K562 (cell line): ENCODE measurements around the gene C4orf36. TPM values are rescaled to one million over a fixed set of nuclear protein-coding genes. Genes with fewer than 3 reads are reported as not detected.
A peak's percentile ranks its signal among the peaks of the same experiment; 100 is the strongest.

Source experiments
- AFF4 ChIP-seq: sonication (generic); formaldehyde crosslinking; IDR thresholded peaks from 2 replicates; pipeline ENCODE4 v1.8.0; 2023; ENCODE audit warnings: mild to moderate bottlenecking, missing genetic modification reagents
- BCL6 ChIP-seq: fragments of 250-450 bp; sonication (Bioruptor Pico); IDR thresholded peaks from 2 replicates; pipeline ENCODE4 v1.4.0; 2020
- EZH2 ChIP-seq: IDR thresholded peaks from 2 replicates; pipeline ENCODE4 v1.6.1; 2012; ENCODE audit warnings: low read depth, mild to moderate bottlenecking, inconsistent platforms, low read length, borderline replicate concordance
- FOXK1 ChIP-seq: sonication (generic); formaldehyde crosslinking; IDR thresholded peaks from 2 replicates; pipeline ENCODE4 v1.8.0; 2022; ENCODE audit warnings: missing genetic modification reagents, mild to moderate bottlenecking, borderline replicate concordance
- GABPB1 ChIP-seq: sonication (generic); formaldehyde crosslinking; IDR thresholded peaks from 2 replicates; pipeline ENCODE4 v1.8.0; 2022; ENCODE audit warnings: mild to moderate bottlenecking, missing genetic modification reagents
- KDM2B ChIP-seq: fragments of 250-450 bp; sonication (Bioruptor Pico); IDR thresholded peaks from 2 replicates; pipeline ENCODE4 v1.8.0; 2021; ENCODE audit warnings: mild to moderate bottlenecking, moderate library complexity
- MAZ ChIP-seq, 2 experiments: fragments of 450-650 bp in 1 of 2; sonication (generic) in 1 of 2; formaldehyde crosslinking; IDR thresholded peaks in 1 of 2; conservative IDR thresholded peaks in 1 of 2; 2 replicates each; pipeline versions ENCODE4 v1.4.0 to v1.5.0; 2020; ENCODE audit warnings: mild to moderate bottlenecking in 1 of 2, missing genetic modification reagents in 1 of 2
- RBBP5 ChIP-seq: fragments of 200-600 bp; sonication (generic); IDR thresholded peaks from 2 replicates; pipeline ENCODE4 v1.6.1; 2012; ENCODE audit warnings: borderline replicate concordance, mild to moderate bottlenecking, low read length, control low read depth, inconsistent platforms; ENCODE audit not compliant: insufficient read depth, poor library complexity, severe bottlenecking
- RFX5 ChIP-seq: IDR thresholded peaks from 2 replicates; pipeline ENCODE4 v1.6.1; 2011; ENCODE audit warnings: low read depth, mild to moderate bottlenecking, improper control_type of control experiment, low read length
- ZFPM2 ChIP-seq: fragments of 250-450 bp; sonication (Bioruptor Pico); IDR thresholded peaks from 2 replicates; pipeline ENCODE4 v1.5.1; 2022; ENCODE audit warnings: mild to moderate bottlenecking
- ZNF146 ChIP-seq: IDR thresholded peaks from one replicate; pipeline ENCODE4 v1.6.1; 2018; ENCODE audit warnings: missing compliant biosample characterization; ENCODE audit not compliant: unreplicated experiment
- ZNF232 ChIP-seq: sonication (generic); formaldehyde crosslinking; IDR thresholded peaks from 2 replicates; pipeline ENCODE4 v1.8.0; 2022; ENCODE audit warnings: mild to moderate bottlenecking, missing genetic modification reagents
- ZNF436 ChIP-seq: fragments of 250-450, 450-650 bp; sonication (Bioruptor Pico); formaldehyde crosslinking; IDR thresholded peaks from 2 replicates; pipeline ENCODE4 v1.7.0; 2020; ENCODE audit warnings: mild to moderate bottlenecking
- polyA plus RNA-seq, 8 experiments: library from polyadenylated mRNA; depleted of rRNA in 4 of 8; stranded (reverse) in 5 of 8; unstranded in 3 of 8; fragments of >200 nt; fragmentation: Nextera tagmentation in 2 of 8; fragmentation: Illumina TruSeq in 1 of 8; extraction: Ambion mirVana in 2 of 8; extraction: Trizol in 1 of 8; gene quantifications; 2 replicates each; pipeline versions ENCODE4 v1.2.1 to v1.2.3, GENCODE V29; 2011 to 2014; ENCODE audit warnings: inconsistent platforms in 1 of 8, missing spikeins in 1 of 8
- total RNA-seq, 7 experiments: library from RNA; depleted of rRNA in 6 of 7; stranded (reverse); fragments of >200 nt in 6 of 7; fragmentation: Illumina TruSeq in 2 of 7; extraction: Trizol in 2 of 7; gene quantifications; 2 replicates each; pipeline versions ENCODE4 v1.2.1 to v1.2.3, GENCODE V29; 2011 to 2021; ENCODE audit warnings: low replicate concordance in 1 of 7

Gene C4orf36
- total and polyA plus RNA-seq, 9 of the 15 experiments (the other 6 are each of a cell fraction or from before 2014, with no cell fraction given): 0.14 to 0.45 (median 0.20) TPM; not detected in 5

- TF ChIP-seq ZNF146 (no peak), RBBP5 (peak; percentile 47), ZFPM2 (CRISPR knock-in tag) (no peak), EZH2 (no peak), MAZ (CRISPR knock-in tag; conservative IDR thresholded peaks at IDR 0.05 in 1 of 2, IDR thresholded peaks at IDR 0.05 in 1 of 2) (peak in 1 of 2 experiments; percentile 32; a peak in 1 of 4 replicates), AFF4 (0 out of 2 replicates have a peak, but pooled peaks have one; percentile 59), RFX5 (no peak), GABPB1 (CRISPR knock-in tag) (peak; percentile 60; the same call in 1 of the 2 replicates), BCL6 (CRISPR knock-in tag) (no peak), ZNF232 (CRISPR knock-in tag) (peak; percentile 91; the same call in 1 of the 2 replicates), KDM2B (CRISPR knock-in tag) (no peak), ZNF436 (CRISPR knock-in tag) (no peak), FOXK1 (0 out of 2 replicates have a peak, but pooled peaks have one; percentile 63)
These were observed at the start of gene C4orf36 (continued) for GRCh38 chr4:86891762-86892635.
